ENCODE measurements around the gene CES4A.

The CES4A gene

DNA sequence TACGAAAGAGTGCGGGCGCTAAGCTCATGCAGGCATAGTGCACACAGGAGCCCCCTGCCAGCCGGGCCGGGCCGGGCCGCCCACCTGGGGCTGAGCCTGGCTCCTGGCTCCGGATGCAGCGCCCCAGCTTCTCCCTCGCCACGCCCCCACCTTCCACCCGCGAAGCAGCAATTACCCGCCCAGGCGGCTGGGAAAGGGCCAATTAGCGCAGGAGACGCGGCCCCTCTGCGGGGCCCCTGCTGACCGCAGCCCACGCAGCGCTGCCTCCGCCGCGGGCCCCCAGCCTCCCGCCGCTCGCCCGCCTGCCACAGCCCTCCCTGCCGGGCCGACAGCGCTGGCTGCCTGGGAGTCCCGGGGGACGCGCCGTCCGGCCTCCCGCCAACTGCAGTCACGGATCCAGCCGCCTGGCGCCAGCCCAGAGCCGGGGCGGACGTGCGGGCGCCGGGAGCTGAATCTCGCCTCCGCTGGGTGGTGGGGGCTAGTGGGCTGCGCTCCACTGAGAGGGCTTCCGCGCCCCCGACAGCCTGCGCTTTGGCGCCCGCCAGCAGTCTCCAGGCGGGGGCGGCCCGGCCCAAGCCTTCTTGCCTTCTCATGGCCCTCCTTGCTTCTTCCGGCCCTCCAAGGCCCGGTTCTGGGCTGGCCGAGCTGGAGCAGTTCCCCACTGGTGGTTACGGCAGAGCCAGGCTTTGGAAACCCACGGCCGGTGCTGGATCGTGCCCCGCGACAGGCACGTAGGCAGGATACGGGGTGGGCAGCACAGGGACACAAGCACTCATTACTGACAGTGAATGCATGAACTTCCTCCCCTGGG lies 25.6 kb downstream of the CES4A start:
- H3K4me1 ChIP-seq = peaks cover 4% of the 10 kb centered on the region; the same call in 1 of the 2 replicates
- H3K27me3 ChIP-seq (ENCODE audit: low read depth) = no peaks in the 10 kb centered on the region
- H3K36me3 ChIP-seq (replicated peaks) = no peaks in the 10 kb centered on the region
- no peaks in the 10 kb centered on the region for H3K9me3 ChIP-seq
- in situ Hi-C loops (cut with MboI; ENCODE audit: low sequenced_read_pairs) = loop anchor here (10.0 kb wide), 1 partner anchor 141 kb away; the partner anchor contains the start of genes B3GNT9, FBXL8 and TRADD
- DNase-seq (ENCODE audit: low spot score in 2 of 2) = peak; percentile 55 to 84
- H3K4me3 ChIP-seq = peak overlapping the region; percentile 33

GRCh38 chr16:67014634-67015312 lies 26.4 kb downstream of the CES4A start:
- in situ Hi-C loops (cut with MboI; ENCODE audit: low sequenced_read_pairs) = loop anchor here (10.0 kb wide), 1 partner anchor 140 kb away; the partner anchor contains the start of genes B3GNT9, FBXL8 and TRADD
- H3K4me3 ChIP-seq = peak overlapping the region; percentile 33
- DNase-seq (ENCODE audit: low spot score in 2 of 2) = no peak

DNA sequence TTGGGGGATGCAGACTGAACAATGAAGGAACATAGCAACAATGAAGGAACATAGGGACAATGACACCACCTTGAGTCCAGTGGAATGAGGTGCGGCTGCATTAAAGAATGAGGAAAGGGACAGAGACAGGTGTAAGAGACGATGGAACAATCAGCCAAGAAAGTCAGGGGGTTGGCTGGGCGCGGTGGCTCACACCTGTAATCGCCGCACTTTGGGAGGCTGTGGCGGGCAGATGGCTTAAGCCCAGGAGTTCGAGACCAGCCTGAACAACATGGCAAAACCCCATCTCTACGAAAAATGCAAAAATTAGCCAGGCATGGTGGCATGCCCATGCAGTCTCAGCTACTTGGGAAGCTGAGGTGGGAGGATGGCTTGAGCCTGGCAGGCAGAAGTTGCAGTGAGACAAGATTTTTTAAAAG lies 26.9 kb downstream of the CES4A start:
- H3K4me3 ChIP-seq = no peak overlapping the region
- no peaks in the 10 kb centered on the region for H3K27me3 ChIP-seq (ENCODE audit: low read depth)
- no peak for DNase-seq (ENCODE audit: low spot score in 2 of 2)
- peaks cover 4% of the 10 kb centered on the region; the same call in 1 of the 2 replicates for H3K4me1 ChIP-seq
- H3K36me3 ChIP-seq (replicated peaks) = no peaks in the 10 kb centered on the region
- no peaks in the 10 kb centered on the region for H3K9me3 ChIP-seq
- in situ Hi-C loops (cut with MboI; ENCODE audit: low sequenced_read_pairs) = loop anchor here (10.0 kb wide), 1 partner anchor 139 kb away; the partner anchor contains the start of genes B3GNT9, FBXL8 and TRADD

More at GRCh38 chr16:67014634-67015312, 26.4 kb downstream of the CES4A start:
- no peaks in the 10 kb centered on the region for H3K27me3 ChIP-seq (ENCODE audit: low read depth)
- peaks cover 4% of the 10 kb centered on the region; the same call in 1 of the 2 replicates for H3K4me1 ChIP-seq
- H3K36me3 ChIP-seq (replicated peaks) = no peaks in the 10 kb centered on the region
- no peaks in the 10 kb centered on the region for H3K9me3 ChIP-seq

DNA sequence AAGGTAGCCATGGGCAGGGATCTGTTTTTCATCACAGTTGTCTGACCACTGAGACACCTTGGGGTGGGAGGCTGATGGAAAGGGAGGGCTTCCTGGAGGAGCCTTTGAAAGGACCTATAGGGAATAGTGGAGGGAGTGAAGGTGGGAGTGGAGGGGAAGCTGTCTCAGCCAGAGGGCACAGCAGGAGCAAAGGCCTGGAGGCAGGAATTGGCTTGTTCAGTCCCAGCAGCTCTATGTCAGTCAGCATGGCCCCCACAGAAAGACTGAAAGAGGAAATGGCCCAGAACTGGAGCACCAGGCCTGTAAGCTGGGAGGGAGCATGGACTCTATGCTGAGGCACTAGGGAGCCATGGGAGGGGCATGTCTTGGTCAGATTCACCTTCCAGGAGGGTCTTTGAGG lies 27.8 kb downstream of the CES4A start:
- peaks cover 4% of the 10 kb centered on the region; the same call in 1 of the 2 replicates for H3K4me1 ChIP-seq
- H3K27me3 ChIP-seq (ENCODE audit: low read depth) = no peaks in the 10 kb centered on the region
- in situ Hi-C loops (cut with MboI; ENCODE audit: low sequenced_read_pairs) = loop anchor here (10.0 kb wide), 1 partner anchor 139 kb away; the partner anchor contains the start of genes B3GNT9, FBXL8 and TRADD
- H3K4me3 ChIP-seq = no peak overlapping the region
- DNase-seq (ENCODE audit: low spot score in 2 of 2) = no peak
- H3K9me3 ChIP-seq = no peaks in the 10 kb centered on the region
- H3K36me3 ChIP-seq (replicated peaks) = no peaks in the 10 kb centered on the region

GRCh38 chr16:67016681-67017420 lies 28.5 kb downstream of the CES4A start:
- H3K27me3 ChIP-seq (ENCODE audit: low read depth) = no peaks in the 10 kb centered on the region
- no peaks in the 10 kb centered on the region for H3K36me3 ChIP-seq (replicated peaks)
- in situ Hi-C loops (cut with MboI; ENCODE audit: low sequenced_read_pairs) = loop anchor here (10.0 kb wide), 1 partner anchor 138 kb away; the partner anchor contains the start of genes B3GNT9, FBXL8 and TRADD
- H3K4me1 ChIP-seq = peaks cover 4% of the 10 kb centered on the region; the same call in 1 of the 2 replicates
- no peak overlapping the region for H3K4me3 ChIP-seq
- no peak for DNase-seq (ENCODE audit: low spot score in 2 of 2)
- no peaks in the 10 kb centered on the region for H3K9me3 ChIP-seq

DNA sequence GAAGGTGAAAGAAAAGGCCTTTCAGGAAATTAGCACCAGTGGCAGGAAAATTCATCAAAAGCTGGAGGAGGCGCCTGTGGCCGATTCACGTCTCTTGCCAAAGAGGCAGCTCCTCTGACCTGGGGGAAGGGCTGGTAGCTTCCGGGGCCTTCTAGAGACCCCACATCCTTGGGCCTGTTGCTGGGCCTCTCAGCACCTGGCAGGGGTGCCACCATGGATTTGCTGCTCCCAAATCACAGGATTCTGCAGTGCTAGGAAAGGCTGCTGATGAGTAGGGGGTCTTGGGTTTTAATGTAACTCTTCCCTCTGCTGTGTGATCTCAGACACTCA lies 29.0 kb downstream of the CES4A start:
- in situ Hi-C loops (cut with MboI; ENCODE audit: low sequenced_read_pairs) = loop anchor here (10.0 kb wide), 1 partner anchor 137 kb away; the partner anchor contains the start of genes B3GNT9, FBXL8 and TRADD
- DNase-seq (ENCODE audit: low spot score in 2 of 2) = no peak
- H3K4me3 ChIP-seq = no peak overlapping the region
- no peaks in the 10 kb centered on the region for H3K36me3 ChIP-seq (replicated peaks)
- peaks cover 4% of the 10 kb centered on the region; the same call in 1 of the 2 replicates for H3K4me1 ChIP-seq
- H3K27me3 ChIP-seq (ENCODE audit: low read depth) = no peaks in the 10 kb centered on the region
- no peaks in the 10 kb centered on the region for H3K9me3 ChIP-seq

- peaks cover 4% of the 10 kb centered on the region; the same call in 1 of the 2 replicates for H3K4me1 ChIP-seq
These were observed 29.6 kb downstream of the CES4A start for GRCh38 chr16:67017810-67018488.

DNA sequence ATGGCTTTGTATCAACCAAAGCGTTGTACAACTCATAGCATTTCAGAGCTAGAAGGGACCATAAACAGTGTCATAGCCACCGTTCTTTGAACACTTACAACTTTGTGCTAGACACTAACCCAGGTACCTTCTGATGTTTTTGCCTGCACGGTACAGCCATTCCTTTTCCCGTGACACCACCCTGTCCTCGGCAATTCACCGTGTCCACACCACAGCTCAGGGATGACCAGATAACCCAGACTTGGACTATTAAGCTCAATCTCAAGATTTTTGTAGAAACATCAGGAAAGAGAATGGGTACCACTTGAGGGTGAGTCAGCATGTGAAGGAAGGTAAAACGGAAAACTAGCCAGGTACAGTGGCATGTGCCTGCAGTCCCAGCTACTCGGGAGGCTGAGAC lies 30.8 kb downstream of the CES4A start:
- H3K9me3 ChIP-seq = no peaks in the 10 kb centered on the region
- H3K4me1 ChIP-seq = peaks cover 3% of the 10 kb centered on the region; the same call in 1 of the 2 replicates
- no peak overlapping the region for H3K4me3 ChIP-seq
- H3K27me3 ChIP-seq (ENCODE audit: low read depth) = no peaks in the 10 kb centered on the region
- H3K36me3 ChIP-seq (replicated peaks) = no peaks in the 10 kb centered on the region
- no peak for DNase-seq (ENCODE audit: low spot score in 2 of 2)
- in situ Hi-C loops (cut with MboI; ENCODE audit: low sequenced_read_pairs) = loop anchor here (10.0 kb wide), 1 partner anchor 136 kb away; the partner anchor contains the start of genes B3GNT9, FBXL8 and TRADD

More at GRCh38 chr16:67017810-67018488, 29.6 kb downstream of the CES4A start:
- Histone ChIP-seq H3K4me3 (no peak overlapping the region), H3K9me3 (no peaks in the 10 kb centered on the region), H3K27me3 (ENCODE audit: low read depth) (no peaks in the 10 kb centered on the region), H3K36me3 (replicated peaks) (no peaks in the 10 kb centered on the region)
- DNase-seq (ENCODE audit: low spot score in 2 of 2) = peak; percentile 92 to 94
- in situ Hi-C loops (cut with MboI; ENCODE audit: low sequenced_read_pairs) = loop anchor here (10.0 kb wide), 1 partner anchor 137 kb away; the partner anchor contains the start of genes B3GNT9, FBXL8 and TRADD

- in situ Hi-C loops (cut with MboI; ENCODE audit: low sequenced_read_pairs) = no loop called here
- DNase-seq (ENCODE audit: low spot score in 2 of 2) = no peak
- Histone ChIP-seq H3K36me3 (replicated peaks) (no peaks in the 10 kb centered on the region), H3K4me1 (no peaks in the 10 kb centered on the region), H3K4me3 (no peak overlapping the region), H3K27me3 (ENCODE audit: low read depth) (no peaks in the 10 kb centered on the region), H3K9me3 (no peaks in the 10 kb centered on the region)
These were observed 32.9 kb downstream of the CES4A start for GRCh38 chr16:67021321-67021720.

DNA sequence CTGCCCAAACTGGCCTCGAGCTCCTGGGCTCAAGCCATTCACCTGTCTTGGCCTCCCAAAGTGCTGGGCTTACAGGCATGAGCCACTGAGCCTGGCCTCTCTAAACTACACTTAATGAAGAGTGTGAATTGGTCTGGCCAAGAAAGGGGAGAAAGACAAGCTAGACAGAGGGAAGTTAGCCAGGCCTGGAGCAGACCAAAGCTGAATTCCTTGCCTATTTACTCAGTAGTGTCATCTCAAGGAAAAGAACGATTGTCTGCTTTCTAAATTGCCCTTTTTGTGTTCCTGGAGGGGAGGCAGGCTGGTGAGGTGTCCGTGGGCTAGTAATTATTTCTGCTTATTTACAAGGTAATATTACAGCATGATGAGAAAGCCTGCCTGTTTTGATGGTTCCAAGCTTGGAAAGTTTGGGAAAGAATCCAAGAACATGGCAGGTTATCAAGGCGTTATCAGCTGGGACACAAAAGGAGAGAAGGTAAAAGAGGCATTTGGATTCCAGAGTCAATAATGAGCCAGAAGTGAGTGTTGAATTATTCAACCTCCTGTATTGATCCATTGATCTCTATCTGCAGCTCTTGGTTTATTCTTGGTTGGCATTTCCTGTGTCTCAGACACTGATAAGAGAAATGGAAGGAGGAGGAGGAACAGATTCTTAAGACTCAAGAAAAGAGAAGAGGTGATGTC lies 34.3 kb downstream of the CES4A start:
- Histone ChIP-seq H3K27me3 (ENCODE audit: low read depth) (no peaks in the 10 kb centered on the region), H3K4me3 (no peak overlapping the region), H3K4me1 (no peaks in the 10 kb centered on the region), H3K36me3 (replicated peaks) (no peaks in the 10 kb centered on the region), H3K9me3 (no peaks in the 10 kb centered on the region)
- in situ Hi-C loops (cut with MboI; ENCODE audit: low sequenced_read_pairs) = no loop called here
- DNase-seq (ENCODE audit: low spot score in 2 of 2) = no peak

GRCh38 chr16:67023689-67024088 lies 35.3 kb downstream of the CES4A start:
- no peaks in the 10 kb centered on the region for H3K9me3 ChIP-seq
- H3K4me3 ChIP-seq = no peak overlapping the region
- H3K36me3 ChIP-seq (replicated peaks) = no peaks in the 10 kb centered on the region
- in situ Hi-C loops (cut with MboI; ENCODE audit: low sequenced_read_pairs) = no loop called here
- peaks cover 3% of the 10 kb centered on the region; the same call in 1 of the 2 replicates for H3K4me1 ChIP-seq
- DNase-seq (ENCODE audit: low spot score in 2 of 2) = no peak
- no peaks in the 10 kb centered on the region for H3K27me3 ChIP-seq (ENCODE audit: low read depth)
